ENCODE measurements around the gene DAG1.

DAG1 gene

GRCh38 chr3:49469936-49470713 is at the start of gene DAG1:
Gene DAG1 (plus strand): TSS chr3:49470267. CDS start chr3:49510535, 40,268 bp downstream.
- peak; percentile 94 for DNase-seq (ENCODE audit: low read depth)

- DNase-seq (ENCODE audit: low read depth): no peak
Observed at GRCh38 chr3:49421890-49422378, 48.1 kb upstream of the DAG1 start.

GRCh38 chr3:49422379-49423248 is 47.5 kb upstream of the DAG1 start, which contains the start of gene AMT:
Gene AMT (minus strand): TSS chr3:49422473. CDS start chr3:49422450, 23 bp downstream.
- no peak for DNase-seq (ENCODE audit: low read depth)

DNA sequence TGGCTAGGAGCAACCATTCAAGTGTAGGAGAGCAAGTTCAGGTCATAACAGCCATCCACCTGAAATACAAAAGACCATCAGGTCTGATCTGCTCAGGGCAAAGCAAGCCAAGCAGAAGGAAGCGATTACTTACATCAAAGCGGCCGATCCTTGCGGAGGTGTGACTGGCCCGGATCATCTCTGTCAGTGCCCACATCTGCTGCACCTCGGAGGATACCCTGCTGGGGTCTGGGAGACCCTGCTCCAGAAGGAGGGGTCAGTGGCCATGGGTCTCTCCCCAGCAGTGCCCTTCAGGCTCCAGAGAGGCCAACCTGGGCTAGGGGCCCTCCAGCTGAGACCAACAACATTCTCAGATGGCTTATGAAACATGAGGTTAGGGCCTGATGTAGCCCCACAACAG is 45.3 kb upstream of the DAG1 start:
- DNase-seq (ENCODE audit: low read depth): no peak

DNA sequence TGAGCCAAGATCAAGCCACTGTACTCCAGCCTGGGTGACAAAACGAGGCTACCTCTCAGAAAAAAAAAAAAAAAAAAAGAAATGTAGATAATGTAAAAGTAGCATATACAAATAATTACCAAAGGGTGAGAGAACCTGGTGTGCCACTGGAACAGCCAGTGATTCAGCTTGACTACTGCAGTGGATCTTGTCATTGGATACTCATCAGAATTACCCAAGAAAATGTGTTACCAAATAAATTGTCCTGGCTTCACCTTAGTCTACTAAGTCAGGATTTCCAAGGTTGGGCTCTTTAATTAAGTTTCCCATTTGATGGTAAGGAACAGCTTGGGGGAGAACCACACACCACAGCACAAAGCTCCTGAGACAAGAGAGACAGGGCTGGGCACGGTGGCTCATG is 42.5 kb upstream of the DAG1 start:
- no peak for DNase-seq (ENCODE audit: low read depth)

DNA sequence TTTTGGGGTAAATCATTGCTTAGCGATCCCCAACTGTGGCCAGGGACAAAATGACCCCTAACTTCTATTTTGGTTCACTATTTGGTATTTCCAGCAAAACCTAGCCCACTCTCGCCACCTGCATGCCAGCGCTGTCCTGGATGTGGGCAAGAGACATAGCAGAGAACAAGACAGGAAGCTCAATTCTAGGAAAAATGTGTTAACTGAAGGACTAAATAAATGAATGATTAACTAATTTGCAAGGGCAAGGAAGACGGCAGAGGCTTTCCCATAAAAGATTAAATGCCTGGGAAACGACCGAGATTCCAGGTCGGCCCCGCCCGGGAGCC is 41.4 kb upstream of the DAG1 start:
- DNase-seq (ENCODE audit: low read depth): no peak

- DNase-seq (ENCODE audit: low read depth): no peak
Observed at GRCh38 chr3:49434731-49435130, 35.3 kb upstream of the DAG1 start.

- DNase-seq (ENCODE audit: low read depth): no peak
Observed at GRCh38 chr3:49445391-49445790, 24.7 kb upstream of the DAG1 start.

GRCh38 chr3:49453621-49454020 is 16.4 kb upstream of the DAG1 start:
- DNase-seq (ENCODE audit: low read depth): no peak

DNA sequence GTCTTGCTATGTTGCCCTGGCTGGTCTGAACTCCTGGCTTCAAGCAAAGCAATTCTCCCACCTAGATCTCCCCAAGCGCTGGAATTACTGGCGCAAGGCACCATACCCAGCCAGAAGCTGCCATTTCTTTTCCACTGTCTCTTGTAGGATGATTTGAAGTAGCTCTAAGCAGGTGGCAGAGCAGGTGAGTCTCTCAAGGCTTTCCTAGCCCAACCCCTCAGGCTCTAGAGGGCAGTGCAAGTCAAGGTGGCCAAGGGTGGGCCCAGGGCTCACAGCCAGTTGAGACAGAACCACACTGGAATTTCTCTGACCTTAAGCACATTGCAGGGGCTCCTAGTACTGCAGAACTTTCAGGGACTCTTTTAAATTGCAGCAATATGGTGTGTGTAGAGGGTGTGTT is 15.6 kb upstream of the DAG1 start:
- DNase-seq (ENCODE audit: low read depth): no peak

DNA sequence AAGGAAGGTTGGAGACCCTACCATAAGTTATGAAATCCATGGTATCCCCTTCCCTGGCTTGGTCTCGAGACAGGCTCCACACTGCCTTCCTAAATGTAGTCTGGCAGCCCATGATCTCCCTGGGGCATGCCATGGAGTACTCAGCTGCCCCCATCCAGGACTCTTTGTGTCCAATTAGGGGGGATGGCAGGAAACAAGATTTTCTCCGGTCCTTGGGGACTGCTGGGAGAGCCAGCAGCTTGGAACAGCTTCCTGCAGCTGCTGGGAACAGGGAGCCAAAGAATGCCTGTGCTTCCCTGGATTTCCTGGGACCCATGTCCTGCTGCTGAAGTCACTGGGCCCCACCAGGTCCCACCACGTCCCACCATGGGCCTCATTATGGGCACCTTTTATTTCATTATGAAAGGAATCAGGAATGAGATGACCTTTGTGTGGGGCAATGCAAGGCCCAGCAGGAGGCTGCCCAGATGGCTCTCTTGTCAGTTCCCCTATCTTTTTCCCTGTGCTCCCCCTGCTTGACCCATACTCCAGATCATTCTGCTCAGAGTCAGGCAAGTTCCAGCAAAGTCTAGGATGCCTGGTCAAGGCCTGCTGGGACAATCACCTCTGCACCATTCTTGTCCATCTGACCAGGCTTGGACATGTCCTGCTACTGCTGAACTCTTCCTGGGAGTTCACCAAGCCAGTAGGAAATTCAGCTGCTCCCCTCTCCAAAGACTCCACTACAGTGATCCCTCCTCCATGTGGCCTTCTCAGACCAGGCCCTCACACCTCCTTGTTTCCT is 15.0 kb upstream of the DAG1 start:
- no peak for DNase-seq (ENCODE audit: low read depth)

- no peak for DNase-seq (ENCODE audit: low read depth)
Observed at GRCh38 chr3:49456466-49456865, 13.6 kb upstream of the DAG1 start.

- no peak for DNase-seq (ENCODE audit: low read depth)
Observed at GRCh38 chr3:49460188-49460890, 9.7 kb upstream of the DAG1 start.

- DNase-seq (ENCODE audit: low read depth): no peak
Observed at GRCh38 chr3:49460956-49461355, 9.1 kb upstream of the DAG1 start.

DNA sequence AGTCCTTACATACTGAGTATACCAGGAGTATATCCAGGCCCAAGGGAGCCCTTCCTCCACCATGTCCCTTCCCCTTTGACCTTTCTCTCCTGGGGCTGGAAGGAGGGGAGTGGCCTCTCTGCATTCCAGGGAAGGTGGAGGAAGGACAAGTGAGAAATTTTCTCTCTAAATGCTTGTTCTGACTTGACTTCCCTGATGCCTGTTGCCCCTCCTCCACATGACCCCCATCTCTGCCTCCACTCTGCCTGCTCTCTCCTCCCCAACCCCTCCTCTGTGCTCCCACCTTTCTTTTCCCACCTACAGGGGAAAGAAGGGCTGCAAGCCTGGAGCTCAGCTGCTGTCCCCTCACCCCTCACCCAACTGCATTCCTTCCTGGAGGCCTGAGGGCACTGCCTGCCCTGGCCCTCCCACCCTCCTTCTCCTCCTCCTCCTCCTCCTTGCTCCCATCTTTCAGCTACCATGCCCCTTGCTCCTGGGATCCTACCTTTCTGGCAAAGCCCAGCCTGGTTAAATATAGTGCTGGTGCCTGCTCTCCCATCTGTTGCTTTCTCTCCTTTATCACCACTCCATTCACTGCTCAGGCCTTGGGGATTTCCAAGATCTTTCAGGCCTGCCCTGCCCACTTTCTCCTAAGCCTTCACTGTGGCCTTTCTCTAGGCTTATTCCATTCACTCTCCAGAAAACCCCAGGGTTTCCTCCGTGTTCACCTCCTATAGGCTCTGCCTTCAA is 8.5 kb upstream of the DAG1 start:
- DNase-seq (ENCODE audit: low read depth): no peak

DNA sequence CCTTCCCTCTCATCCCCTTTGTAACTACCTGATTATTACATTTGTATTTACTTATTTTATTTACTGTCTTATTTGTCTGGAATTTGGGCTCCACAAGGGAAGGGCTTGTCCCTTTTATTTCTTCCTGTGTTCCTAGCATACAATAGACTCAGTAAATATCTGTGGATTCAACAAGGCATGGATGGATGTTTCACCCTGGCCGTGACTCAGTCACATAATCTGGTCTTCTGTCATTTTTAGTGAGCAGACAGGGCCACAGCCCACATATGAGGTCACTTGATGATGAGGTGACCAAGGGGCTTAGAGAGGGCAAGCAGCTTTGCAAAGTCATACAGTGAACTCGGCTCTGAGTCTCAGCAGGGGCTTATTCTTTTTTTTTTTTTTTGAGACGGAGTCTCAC is 7.8 kb upstream of the DAG1 start:
- no peak for DNase-seq (ENCODE audit: low read depth)

DNA sequence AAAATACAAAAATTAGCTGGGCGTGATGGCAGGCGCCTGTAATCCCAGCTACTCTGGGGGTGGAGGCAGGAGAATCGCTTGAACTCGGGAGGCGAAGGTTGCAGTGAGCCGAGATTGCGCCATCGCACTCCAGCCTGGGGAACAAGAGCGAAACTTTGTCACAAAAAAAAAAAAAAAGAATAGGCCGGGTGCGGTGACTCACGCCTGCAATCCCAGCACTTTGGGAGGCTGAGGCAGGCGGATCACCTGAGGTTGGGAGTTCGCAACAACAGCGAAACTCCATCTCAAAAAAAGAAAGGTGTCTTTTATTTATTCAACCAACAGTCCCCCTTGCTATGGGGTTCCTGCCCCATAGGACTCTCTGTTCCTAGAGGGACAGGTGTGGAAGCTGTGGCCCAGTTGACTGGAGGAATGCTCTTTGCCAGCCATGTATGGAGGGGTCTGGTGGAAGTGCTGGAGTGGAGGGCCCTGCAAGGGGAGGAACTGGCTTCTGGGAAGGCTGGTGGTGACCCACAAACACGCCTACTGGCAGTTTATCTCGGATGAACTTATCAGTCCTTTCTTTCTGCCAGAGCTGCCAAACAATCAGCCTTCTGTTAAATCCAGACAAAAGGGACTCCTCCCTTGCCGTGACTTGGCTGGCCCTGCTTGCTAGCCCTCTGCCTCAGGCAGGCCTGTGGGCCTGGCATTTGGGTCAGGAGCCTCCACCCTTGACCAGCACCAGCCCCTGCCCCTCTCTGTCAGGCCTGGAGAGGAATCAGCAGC is 4.6 kb upstream of the DAG1 start:
- no peak for DNase-seq (ENCODE audit: low read depth)

GRCh38 chr3:49466085-49466484 is 4.0 kb upstream of the DAG1 start:
- no peak for DNase-seq (ENCODE audit: low read depth)

- DNase-seq (ENCODE audit: low read depth): no peak
Observed at GRCh38 chr3:49469037-49469935, 781 bp upstream of the DAG1 start.

Measured in activated T-helper 1 cell treated with Interleukin-2 at 50 U/mL for 16 hours (primary cell).